ENCODE measurements around the gene RIPOR1. TPM values are rescaled to one million over a fixed set of nuclear protein-coding genes. Genes with fewer than 3 reads are reported as not detected.
"Not testable (repeated sequence)": the region's sequence is repeated elsewhere in the genome, so short reads cannot be mapped to it uniquely, and the experiment has no call there.

The RIPOR1 gene
- total RNA-seq: 74.9 and 149 TPM in 2 replicates

DNA sequence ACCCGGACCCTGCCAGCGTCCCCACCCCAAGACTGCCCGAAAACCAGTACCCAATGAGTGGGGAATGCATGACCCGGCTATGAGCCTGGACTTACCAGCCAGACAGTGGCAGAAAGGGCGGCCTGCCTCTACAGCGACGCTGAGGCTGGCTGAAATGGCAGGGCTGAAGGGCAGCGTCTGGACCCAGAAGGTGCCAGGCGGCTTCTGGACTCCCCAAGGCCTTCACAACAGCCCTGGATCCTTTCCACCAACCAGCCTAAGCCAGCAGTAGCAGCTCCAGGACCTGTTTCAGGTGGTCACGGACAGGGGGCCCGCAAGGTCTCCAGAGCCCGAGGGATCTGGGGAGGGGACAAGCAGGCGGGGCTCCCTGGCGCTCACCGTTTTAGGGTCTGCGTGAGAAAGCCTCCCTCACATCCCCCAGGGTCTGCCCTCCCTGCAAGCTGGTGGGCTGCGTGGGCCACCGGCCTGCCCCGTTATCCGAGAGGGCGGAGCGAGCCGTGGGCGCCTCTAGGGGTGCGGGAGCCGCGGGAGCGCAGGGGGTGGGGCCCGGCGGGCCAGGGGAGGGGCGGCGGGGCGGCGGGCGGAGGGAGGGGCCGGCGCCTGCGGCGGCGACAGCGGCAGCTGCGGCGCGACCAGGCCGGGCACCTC lies at the start of gene RIPOR1:
RIPOR1 (plus strand) TSS at position 608 of the 648 bp plus-strand sequence. CDS start 9,618 bp downstream, outside the sequence.
- peak; percentile 35 for DNase-seq

- DNase-seq: peak; percentile 99
Measured at GRCh38 chr16:67480833-67481560, 47.6 kb upstream of the RIPOR1 start, which contains the start of gene ATP6V0D1. Gene ATP6V0D1 (minus strand): TSS chr16:67481157. CDS start chr16:67481086, 71 bp downstream.

- DNase-seq: peak; percentile 66
Measured at GRCh38 chr16:67481561-67482232, 46.9 kb upstream of the RIPOR1 start.

DNA sequence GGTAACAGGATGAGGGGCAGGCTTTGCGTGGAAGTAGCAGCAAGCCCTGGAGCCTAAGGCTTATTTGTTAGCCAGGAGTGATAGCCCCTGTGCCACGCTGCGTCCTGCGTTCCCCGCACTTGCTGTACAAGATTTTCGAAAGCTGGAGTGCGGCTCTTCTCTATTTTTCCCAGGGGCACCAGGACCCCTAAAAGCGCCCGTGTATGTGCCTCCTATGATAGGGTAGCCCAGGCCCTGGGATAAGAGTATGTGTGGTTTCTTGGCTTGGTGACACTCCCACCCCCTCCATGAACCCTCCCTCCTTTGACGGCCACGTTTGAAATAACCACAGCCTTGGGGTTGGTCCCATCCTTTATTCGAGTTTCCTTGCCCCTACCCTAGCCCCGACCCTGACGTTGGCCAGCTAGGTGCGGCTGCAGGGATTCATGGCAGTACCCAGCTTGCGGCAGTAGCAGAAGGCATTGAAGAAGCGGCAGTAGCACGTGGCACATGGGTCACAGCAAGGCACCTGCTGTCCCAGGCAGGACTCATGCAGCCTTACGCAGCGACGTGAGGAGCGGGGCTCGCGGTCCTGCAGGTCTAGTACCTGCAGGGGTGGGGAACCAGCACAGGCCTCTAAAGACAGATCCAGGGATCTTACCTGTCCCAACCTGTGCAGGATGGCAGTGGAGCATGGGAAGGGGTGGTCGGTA lies 46.2 kb upstream of the RIPOR1 start:
- DNase-seq: no peak

GRCh38 chr16:67483150-67483549 lies 45.5 kb upstream of the RIPOR1 start, which contains the start of gene AGRP:
Gene AGRP (minus strand): TSS chr16:67483547. CDS start chr16:67483398, 149 bp downstream.
- DNase-seq: no peak

DNA sequence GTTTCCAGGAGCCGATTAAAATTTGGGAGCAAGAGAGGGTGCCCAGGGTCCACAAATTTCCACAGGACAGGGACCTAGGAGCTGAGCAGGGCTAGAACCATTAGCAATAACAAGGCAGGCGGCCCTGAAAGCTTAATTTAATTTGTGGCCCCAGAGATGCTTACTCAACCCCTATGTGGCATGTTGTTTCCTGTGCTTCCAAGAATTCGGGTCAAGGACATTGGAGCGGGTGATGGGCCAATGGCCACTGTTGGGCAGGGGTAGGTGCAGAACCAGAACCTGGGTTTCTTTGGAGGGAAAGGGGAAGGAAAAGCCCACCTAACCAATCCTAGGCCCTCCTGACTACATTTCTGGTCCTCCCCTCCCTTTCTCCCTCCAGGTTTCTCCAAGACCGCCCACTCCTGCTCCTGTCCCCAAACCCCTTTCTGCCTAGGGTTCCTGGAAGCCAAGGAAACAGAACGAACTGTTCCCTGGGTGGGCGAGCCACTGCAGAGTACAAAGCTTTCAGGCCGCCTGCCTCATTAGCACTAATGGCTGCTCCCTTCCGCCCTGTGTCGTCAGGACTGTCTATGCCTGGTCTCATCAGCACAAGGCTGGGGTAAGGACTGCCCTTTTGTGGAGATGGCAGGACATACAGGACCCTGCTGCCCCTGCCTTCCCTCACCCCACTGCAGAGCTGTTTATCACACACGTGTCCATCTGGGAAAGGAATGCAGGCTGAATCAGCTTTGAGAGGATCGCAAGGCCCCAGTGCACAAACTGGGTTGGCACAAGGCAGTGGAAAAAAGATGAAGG lies 44.7 kb upstream of the RIPOR1 start:
- no peak for DNase-seq

DNA sequence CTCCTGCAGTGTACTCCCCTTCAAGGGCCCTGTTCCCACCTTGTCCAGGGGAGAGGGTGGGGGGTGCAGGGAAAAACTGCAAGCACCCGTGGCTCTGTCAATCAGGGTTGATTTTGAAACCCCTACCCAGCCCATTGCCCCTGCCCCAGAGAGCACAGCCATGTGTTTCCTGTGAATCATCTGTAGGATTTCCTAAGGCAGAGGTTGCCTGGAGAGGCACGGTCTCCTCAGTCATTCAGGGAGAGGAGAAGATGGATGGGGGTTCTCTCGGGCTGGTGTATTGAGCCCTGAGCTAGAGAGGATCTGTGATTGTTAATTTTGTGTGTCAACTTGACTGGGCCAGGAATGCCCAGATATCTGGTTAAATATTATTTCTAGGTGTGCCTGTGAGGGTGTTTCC lies 41.8 kb upstream of the RIPOR1 start:
- peak; percentile 80 for DNase-seq

DNA sequence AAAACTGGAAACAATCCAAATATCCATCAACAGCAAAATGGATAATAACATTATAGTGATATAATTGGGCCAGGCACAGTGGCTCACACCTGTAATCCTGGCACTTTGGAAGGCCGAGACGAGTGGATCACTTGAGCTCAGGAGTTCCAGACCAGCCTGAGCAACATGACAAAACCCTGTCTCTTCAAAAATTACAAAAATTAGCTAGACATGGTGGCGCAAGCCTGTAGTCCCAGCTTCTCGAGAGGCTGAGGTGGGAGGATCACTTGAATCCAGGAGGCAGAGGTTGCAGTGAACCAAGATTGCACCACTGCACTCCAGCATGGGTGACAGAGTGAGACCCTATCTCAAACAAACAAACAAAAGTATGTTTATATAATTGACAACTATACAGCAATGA lies 41.1 kb upstream of the RIPOR1 start:
- DNase-seq: not testable (repeated sequence)

DNA sequence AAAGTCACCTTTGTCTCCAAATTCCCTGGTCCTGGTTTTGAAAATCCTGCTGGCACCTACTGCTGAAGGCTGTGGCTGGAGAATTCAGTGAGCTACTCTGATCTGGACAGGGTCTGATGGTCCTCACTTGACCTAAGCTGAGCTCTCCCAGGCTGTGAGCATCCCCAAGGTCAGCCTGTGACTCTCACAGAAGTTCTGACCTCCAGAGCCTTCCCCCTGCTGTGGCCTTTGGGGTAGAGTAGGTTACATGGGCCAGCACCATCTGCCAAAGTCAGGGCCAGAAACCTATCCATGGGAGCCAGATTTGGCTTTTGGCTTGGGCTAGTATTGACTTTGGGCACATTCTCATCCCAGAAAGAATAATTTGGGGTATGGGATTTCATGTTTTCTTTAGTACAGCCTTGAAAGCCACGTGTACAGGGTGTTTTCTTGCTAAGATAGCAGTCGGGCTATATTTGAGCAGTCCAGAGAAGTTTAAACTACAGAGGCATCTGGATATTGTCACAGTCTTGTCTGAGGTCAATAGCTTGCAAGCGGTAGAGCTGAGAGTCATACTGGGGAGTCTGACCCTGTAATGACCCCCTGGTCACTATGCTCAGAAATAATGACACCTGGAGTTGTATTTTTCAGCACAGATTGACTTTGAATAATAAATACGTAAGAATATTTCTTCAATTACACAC lies 39.1 kb upstream of the RIPOR1 start:
- no peak for DNase-seq

DNA sequence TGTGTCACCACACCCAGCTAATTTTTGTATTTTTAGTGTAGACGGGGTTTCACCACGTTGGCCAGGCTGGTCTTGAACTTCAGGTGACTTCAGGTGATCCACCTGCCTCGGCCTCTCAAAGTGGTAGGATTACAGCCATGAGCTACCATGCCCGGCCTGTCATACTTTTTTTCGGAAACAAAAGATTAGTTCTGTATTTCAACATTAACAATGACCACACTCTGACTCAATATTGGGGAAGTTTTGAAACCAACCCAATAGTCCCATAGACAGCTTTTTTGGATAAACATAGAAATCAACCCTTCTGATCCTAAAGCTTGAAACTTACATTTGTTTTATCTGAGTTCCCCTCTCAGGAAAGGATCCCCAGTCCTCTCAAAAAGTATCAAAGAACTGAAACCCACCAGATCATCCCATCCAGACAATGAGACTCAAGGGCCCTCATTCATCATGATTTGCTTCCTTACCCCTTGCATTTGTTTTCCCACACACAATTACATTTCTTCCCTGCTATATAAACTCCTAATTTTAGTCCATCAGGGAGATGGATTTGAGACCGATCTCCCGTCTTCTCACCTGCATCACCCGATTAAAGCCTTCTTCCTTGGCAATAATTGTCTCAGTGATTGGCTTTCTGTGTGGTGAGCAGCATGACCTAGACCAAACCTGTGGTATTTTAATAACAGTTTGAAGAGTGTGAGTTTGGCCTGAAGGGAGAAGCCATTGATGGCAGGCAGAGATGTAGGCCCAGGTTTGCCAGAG lies 38.1 kb upstream of the RIPOR1 start:
- DNase-seq: no peak

GRCh38 chr16:67499106-67499505 lies 29.5 kb upstream of the RIPOR1 start:
- no peak for DNase-seq

GRCh38 chr16:67504031-67505021 lies 24.3 kb upstream of the RIPOR1 start:
- no peak for DNase-seq

DNA sequence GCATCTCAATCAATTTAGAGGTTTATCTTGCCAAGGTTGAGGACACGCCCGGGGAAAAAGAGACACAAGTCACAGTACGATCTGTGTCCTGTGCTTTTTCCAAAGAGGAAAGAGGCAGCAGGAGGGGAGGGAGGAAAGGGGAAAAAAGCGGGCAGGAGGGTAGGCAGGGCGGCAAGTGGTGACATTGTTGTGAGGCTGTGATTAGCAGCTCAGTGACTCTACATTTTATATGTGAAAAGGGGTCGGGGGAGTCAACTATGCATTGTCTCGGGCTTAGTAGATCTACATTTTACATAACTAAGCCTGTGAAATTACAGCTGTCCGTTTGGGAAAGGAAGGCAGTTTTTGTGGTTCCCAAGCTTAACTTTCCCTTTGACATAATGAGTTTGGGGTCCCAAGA lies 22.2 kb upstream of the RIPOR1 start:
- DNase-seq: no peak

DNA sequence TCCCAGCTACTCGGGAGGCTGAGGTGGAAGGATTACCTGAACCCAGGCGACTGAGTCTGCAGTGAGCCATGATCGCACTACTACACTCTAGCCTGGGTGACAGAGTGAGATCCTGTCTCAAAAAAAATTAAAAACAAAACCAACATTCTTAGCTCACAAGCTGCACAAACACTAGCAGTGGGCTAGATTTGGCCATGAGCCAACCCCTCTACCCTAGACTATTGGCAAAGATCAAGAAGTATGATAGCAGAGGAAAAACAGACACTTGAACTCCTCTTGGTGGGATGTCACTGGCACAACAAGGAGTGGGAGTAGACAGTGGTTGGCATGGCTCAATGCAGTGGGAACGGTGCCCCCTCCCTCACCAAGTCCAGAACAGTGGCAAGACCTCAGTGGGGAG lies 19.6 kb upstream of the RIPOR1 start:
- DNase-seq: no peak

DNA sequence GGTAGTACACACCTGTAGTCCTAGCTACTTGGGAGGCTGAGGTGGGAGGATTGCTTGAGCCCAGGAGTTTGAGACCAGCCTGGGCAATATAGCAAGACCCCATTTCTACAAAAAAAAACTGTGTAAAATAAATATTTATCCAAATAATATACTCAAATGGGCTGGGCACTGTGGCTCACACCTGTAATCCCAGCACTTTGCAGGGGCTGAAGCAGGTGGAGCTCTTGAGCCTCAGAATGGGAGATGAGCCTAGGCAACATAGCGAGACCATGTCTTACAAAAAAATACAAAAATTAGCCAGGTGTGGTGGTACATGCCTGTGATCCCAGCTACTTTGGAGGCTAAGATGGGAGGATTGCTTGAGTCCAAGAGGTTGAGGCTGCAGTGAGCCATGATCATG lies 14.7 kb upstream of the RIPOR1 start:
- not testable (repeated sequence) for DNase-seq

GRCh38 chr16:67514382-67514828 lies 14.2 kb upstream of the RIPOR1 start:
- DNase-seq: peak; percentile 89

GRCh38 chr16:67516296-67517154 lies 12.1 kb upstream of the RIPOR1 start:
- peak; percentile 70 for DNase-seq

DNA sequence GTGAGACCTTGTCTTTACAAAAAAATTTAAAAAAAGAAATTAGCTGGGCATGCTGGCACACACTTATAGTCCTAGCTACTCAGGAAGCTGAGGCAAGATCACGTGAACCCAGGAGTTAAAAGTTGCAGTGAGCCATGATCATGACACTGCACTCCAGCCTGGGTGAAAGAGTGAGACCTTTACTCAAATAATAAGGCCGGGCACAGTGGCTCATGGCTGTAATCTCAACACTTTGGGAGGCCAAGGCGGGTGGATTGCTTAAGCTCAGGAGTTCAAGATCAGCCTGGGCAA lies 11.5 kb upstream of the RIPOR1 start:
- DNase-seq: no peak

All from dermis blood vessel endothelial cell (primary cell).